VCaP (cell line): Measurements from ENCODE around the gene S100A10.
A peak's percentile ranks its signal among the peaks of the same experiment; 100 is the strongest.

Experiments
- H3K27ac ChIP-seq: fragments of 450-650 bp; 2 replicates; pipeline ENCODE4 v1.5.1; 2017
- TF ChIP-seq, protein P1 (sequence below): fragments of 450-650 bp; conservative IDR thresholded peaks from 2 replicates; pipeline ENCODE4 v1.5.1; 2017; ENCODE audit warnings: mild to moderate bottlenecking, moderate library complexity

Gene S100A10

DNA sequence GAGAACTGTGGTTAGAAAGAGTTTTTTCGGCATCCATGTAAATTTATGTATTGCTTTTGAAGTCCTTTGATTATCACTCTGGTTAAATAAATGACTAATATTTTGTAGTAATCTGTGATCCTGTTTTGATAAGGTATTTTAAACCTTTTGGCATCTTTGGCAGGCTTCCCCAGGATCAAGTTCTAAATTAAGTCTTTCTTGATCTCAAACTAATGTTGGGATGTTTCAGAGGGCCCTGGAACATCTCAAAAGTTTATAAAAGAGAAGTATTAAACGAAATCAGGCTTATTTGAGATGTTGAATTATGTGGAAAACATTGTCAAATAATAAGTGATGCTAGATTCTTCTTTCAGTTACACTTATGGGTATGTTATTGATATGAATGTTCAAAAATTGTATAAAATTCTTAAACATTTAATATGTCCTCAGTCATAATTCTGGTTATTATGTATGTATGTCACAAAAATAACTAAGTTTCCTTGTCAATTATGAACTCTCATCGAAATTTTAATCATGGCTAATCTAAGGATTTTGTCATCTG lies 36.6 kb downstream of the S100A10 start:
- no peak overlapping the region for H3K27ac ChIP-seq
- TF ChIP-seq, protein P1, sequence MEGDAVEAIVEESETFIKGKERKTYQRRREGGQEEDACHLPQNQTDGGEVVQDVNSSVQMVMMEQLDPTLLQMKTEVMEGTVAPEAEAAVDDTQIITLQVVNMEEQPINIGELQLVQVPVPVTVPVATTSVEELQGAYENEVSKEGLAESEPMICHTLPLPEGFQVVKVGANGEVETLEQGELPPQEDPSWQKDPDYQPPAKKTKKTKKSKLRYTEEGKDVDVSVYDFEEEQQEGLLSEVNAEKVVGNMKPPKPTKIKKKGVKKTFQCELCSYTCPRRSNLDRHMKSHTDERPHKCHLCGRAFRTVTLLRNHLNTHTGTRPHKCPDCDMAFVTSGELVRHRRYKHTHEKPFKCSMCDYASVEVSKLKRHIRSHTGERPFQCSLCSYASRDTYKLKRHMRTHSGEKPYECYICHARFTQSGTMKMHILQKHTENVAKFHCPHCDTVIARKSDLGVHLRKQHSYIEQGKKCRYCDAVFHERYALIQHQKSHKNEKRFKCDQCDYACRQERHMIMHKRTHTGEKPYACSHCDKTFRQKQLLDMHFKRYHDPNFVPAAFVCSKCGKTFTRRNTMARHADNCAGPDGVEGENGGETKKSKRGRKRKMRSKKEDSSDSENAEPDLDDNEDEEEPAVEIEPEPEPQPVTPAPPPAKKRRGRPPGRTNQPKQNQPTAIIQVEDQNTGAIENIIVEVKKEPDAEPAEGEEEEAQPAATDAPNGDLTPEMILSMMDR: no peak

DNA sequence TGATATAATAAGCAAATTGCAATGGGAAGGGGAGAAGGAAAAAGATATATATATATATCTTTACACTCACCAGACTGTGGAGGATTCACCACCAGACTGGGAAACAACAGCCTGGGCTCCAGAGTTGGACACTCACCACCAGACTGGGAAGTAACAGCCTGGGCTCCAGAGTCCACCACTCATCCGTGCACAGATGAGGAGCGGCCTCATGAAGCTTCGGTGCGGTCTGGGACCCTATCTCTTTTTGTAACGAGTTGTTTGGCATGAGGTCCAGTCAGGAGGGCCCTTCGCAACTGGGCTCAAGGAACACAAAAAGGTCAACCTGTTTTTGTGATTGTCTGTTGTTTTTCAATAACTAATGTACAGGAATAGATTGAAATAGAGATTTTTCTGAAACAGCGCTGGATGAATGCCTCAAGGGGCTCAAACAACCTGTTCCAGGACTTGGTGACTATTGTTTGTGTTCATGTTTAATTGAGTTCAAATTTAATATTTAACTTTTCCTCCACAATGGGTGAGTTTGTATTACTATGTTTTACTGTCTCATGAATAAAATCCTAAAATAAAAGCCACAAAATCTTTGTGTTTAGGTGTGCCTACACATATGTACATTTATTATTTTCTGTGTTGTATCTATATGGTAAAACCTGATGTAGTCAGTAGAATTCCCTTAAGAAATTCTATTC lies 40.1 kb downstream of the S100A10 start:
- TF ChIP-seq, protein P1: no peak
- peak overlapping the region; percentile 93 for H3K27ac ChIP-seq

DNA sequence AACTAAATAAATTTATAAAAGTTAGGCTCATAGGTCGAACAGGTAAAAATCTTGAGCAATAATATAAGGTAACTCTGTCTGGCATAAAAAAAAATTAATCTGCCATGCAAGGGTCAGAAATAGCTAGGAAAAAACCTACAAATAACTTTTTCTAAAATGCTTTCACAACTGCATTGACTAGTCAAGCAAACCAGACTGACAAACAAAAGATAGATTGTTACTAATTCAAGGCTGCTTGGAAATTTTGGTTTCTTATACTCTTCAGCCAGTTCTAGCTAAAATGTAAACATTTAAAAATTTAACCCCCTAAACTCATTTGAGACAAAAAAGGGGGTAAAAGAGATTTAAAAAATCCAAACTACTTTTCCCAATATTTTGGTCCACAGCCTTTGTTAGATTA lies 40.8 kb downstream of the S100A10 start:
- H3K27ac ChIP-seq: peak overlapping the region; percentile 93
- TF ChIP-seq, protein P1: no peak

DNA sequence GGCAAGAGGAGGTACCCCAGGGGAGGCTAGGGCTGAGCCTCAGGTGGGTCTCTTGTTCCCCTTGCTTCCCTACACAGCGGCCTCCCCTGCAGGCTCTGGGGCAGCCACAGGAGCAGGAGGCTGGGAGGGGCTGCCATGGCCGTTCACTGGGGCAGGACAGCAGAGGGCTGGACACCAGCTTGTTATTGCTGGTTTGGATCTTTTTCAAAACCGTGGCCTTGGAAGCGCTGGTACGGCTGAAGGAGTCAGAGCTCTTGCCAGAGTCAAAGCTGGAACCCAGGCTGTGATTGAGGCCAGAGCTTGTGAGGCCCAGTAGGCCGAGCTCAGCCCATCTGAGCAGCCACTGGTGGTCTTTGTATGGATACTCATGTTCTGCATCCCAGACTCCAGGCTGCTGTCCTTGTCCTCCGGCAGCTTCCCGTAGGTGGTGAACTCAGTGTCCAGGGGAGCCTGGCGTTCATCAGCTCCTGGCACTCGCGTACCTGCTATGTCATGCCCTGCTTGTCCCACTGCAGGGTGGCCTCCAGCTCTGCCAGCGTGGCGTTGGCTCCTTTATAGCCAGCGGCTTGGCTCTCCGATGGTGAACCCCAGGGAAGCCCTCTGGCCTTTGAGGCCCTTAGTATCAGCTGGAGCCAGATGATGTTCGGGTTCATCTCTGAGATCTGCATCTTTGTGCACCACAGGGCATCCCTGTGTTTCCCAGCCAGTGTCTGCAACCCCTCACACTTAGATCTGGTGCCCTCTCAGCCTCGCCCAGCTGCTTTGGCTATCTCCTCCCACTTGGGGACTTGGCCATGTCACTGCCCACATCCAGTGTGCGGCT lies 44.1 kb downstream of the S100A10 start:
- TF ChIP-seq, protein P1: no peak
- no peak overlapping the region for H3K27ac ChIP-seq

DNA sequence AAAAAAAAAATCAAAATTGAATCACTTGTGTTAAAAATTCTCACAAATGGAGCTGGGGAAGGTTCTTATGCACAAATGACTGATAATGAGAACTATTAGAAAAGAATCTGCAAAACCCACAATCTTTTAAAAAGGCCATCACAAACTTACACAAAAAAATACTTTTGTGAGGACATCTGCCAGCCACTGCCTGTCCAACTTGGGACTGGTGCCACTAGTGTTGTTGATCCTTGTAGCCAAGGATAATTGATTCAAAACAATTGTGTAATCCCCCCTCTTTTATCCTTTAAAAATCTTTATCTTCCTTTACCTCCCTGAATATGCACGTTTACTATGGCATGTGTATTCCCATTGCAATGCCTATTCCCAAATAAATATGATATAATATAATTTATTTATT lies 45.2 kb downstream of the S100A10 start:
- TF ChIP-seq, protein P1: no peak
- H3K27ac ChIP-seq: no peak overlapping the region

- H3K27ac ChIP-seq: peak overlapping the region; percentile 10; the same call in 1 of the 2 replicates
- TF ChIP-seq, protein P1: no peak
These were observed 46.5 kb downstream of the S100A10 start for GRCh38 chr1:151947140-151947539.
